Measurements from ENCODE around the gene ADAT2.

Gene ADAT2

GRCh38 chr6:143396497-143397226 lies 53.8 kb downstream of the ADAT2 start:
- no peak for DNase-seq

GRCh38 chr6:143395699-143396098 lies 54.8 kb downstream of the ADAT2 start:
- no peak for DNase-seq

GRCh38 chr6:143394389-143394788 lies 56.1 kb downstream of the ADAT2 start:
- no peak for DNase-seq

- no peak for DNase-seq
Observed at GRCh38 chr6:143390278-143390677, 60.2 kb downstream of the ADAT2 start.

- DNase-seq = no peak
Observed at GRCh38 chr6:143385636-143386035, 64.9 kb downstream of the ADAT2 start.

- DNase-seq = no peak
Observed at GRCh38 chr6:143376861-143377260, 73.6 kb downstream of the ADAT2 start.

GRCh38 chr6:143376375-143376774 lies 74.1 kb downstream of the ADAT2 start:
- DNase-seq = no peak

GRCh38 chr6:143375022-143375585 lies 75.4 kb downstream of the ADAT2 start:
- no peak for DNase-seq

- DNase-seq = no peak
Observed at GRCh38 chr6:143374014-143374413, 76.5 kb downstream of the ADAT2 start.
